ENCODE results near the gene PIGK.

GRCh38 chr1:77048615-77049005 is 170.6 kb downstream of the PIGK start:
- TF ChIP-seq ZNF529 (tag by site-specific recombination; IDR thresholded peaks at IDR 0.05; ENCODE audit: insufficient replicate concordance) (no peak), CTCF (tag by site-specific recombination; IDR thresholded peaks at IDR 0.05) (no peak), ZNF704 (tag by site-specific recombination; IDR thresholded peaks at IDR 0.05) (no peak), ZNF121 (tag by site-specific recombination; IDR thresholded peaks at IDR 0.05) (no peak), FEZF1 (tag by site-specific recombination; IDR thresholded peaks at IDR 0.05) (no peak), ZBTB48 (tag by site-specific recombination; IDR thresholded peaks at IDR 0.05) (no peak), BCL11A (tag by site-specific recombination; IDR thresholded peaks at IDR 0.05; ENCODE audit: low read depth) (no peak), ZNF211 (tag by site-specific recombination; IDR thresholded peaks at IDR 0.05; ENCODE audit: low read depth) (no peak), YY1 (tag by site-specific recombination; IDR thresholded peaks at IDR 0.05) (no peak), ZNF26 (tag by site-specific recombination; IDR thresholded peaks at IDR 0.05) (no peak), REST (tag by site-specific recombination; IDR thresholded peaks at IDR 0.05) (no peak), ZNF677 (tag by site-specific recombination; IDR thresholded peaks at IDR 0.05) (no peak)
